Measurements from ENCODE around the gene XAF1. TPM values are rescaled to one million over a fixed set of nuclear protein-coding genes. Genes with fewer than 3 reads are reported as not detected.

Gene XAF1
- total and polyA plus RNA-seq, 2 experiments from 2014 or later: not detected

DNA sequence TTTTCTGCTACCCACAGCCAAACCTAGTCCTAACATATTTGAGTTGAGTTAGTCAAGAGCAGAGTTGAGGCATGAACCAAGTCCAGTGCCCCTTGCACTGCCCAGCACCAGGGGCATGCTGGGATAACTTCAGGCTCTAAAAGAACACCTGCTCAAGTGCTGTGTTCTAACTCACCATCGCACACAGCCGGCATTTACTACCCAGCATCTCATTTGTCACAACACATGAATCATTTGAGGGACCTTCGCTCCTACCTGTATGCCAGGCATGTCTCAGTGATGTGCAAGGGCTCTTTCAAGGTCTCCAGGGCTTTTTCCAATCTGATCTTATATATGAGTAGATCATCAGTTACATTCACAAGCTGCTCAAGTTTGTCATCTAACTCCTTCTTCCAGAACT, 63.1 kb downstream of the XAF1 start:
- H3K27me3 Mint-ChIP-seq (ENCODE audit: insufficient read depth, low read depth, poor library complexity): peaks cover 1% of the 10 kb centered on the region
- no peaks in the 10 kb centered on the region for H3K36me3 ChIP-seq (ENCODE audit: insufficient read depth)
- ATAC-seq: no peak
- no peak overlapping the region for H3K4me3 Mint-ChIP-seq
- H3K79me2 ChIP-seq (replicated peaks; ENCODE audit: insufficient read depth): no peaks in the 10 kb centered on the region
- H3K4me1 ChIP-seq (ENCODE audit: insufficient read depth): no peaks in the 10 kb centered on the region; the same call in 1 of the 2 replicates
- H3K4me2 ChIP-seq: no peak overlapping the region
- H3K4me3 ChIP-seq: no peak overlapping the region
- no peaks in the 10 kb centered on the region; the same call in 2 of the 3 replicates for H3K36me3 Mint-ChIP-seq (ENCODE audit: low read depth)
- TF ChIP-seq EZH2 (IDR thresholded peaks at IDR 0.05; ENCODE audit: low read depth, unreplicated experiment): no peak
- TF ChIP-seq, protein P1, sequence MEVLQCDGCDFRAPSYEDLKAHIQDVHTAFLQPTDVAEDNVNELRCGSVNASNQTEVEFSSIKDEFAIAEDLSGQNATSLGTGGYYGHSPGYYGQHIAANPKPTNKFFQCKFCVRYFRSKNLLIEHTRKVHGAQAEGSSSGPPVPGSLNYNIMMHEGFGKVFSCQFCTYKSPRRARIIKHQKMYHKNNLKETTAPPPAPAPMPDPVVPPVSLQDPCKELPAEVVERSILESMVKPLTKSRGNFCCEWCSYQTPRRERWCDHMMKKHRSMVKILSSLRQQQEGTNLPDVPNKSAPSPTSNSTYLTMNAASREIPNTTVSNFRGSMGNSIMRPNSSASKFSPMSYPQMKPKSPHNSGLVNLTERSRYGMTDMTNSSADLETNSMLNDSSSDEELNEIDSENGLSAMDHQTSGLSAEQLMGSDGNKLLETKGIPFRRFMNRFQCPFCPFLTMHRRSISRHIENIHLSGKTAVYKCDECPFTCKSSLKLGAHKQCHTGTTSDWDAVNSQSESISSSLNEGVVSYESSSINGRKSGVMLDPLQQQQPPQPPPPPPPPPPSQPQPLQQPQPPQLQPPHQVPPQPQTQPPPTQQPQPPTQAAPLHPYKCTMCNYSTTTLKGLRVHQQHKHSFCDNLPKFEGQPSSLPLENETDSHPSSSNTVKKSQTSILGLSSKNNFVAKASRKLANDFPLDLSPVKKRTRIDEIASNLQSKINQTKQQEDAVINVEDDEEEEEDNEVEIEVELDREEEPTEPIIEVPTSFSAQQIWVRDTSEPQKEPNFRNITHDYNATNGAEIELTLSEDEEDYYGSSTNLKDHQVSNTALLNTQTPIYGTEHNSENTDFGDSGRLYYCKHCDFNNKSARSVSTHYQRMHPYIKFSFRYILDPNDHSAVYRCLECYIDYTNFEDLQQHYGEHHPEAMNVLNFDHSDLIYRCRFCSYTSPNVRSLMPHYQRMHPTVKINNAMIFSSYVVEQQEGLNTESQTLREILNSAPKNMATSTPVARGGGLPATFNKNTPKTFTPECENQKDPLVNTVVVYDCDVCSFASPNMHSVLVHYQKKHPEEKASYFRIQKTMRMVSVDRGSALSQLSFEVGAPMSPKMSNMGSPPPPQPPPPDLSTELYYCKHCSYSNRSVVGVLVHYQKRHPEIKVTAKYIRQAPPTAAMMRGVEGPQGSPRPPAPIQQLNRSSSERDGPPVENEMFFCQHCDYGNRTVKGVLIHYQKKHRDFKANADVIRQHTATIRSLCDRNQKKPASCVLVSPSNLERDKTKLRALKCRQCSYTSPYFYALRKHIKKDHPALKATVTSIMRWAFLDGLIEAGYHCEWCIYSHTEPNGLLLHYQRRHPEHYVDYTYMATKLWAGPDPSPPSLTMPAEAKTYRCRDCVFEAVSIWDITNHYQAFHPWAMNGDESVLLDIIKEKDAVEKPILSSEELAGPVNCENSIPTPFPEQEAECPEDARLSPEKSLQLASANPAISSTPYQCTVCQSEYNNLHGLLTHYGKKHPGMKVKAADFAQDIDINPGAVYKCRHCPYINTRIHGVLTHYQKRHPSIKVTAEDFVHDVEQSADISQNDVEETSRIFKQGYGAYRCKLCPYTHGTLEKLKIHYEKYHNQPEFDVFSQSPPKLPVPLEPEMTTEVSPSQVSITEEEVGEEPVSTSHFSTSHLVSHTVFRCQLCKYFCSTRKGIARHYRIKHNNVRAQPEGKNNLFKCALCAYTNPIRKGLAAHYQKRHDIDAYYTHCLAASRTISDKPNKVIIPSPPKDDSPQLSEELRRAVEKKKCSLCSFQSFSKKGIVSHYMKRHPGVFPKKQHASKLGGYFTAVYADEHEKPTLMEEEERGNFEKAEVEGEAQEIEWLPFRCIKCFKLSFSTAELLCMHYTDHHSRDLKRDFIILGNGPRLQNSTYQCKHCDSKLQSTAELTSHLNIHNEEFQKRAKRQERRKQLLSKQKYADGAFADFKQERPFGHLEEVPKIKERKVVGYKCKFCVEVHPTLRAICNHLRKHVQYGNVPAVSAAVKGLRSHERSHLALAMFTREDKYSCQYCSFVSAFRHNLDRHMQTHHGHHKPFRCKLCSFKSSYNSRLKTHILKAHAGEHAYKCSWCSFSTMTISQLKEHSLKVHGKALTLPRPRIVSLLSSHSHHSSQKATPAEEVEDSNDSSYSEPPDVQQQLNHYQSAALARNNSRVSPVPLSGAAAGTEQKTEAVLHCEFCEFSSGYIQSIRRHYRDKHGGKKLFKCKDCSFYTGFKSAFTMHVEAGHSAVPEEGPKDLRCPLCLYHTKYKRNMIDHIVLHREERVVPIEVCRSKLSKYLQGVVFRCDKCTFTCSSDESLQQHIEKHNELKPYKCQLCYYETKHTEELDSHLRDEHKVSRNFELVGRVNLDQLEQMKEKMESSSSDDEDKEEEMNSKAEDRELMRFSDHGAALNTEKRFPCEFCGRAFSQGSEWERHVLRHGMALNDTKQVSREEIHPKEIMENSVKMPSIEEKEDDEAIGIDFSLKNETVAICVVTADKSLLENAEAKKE (CRISPR knock-in tag; IDR thresholded peaks at IDR 0.05): no peak
- TF ChIP-seq NANOG (IDR thresholded peaks at IDR 0.05; ENCODE audit: borderline replicate concordance): no peak
- TF ChIP-seq, protein P2, sequence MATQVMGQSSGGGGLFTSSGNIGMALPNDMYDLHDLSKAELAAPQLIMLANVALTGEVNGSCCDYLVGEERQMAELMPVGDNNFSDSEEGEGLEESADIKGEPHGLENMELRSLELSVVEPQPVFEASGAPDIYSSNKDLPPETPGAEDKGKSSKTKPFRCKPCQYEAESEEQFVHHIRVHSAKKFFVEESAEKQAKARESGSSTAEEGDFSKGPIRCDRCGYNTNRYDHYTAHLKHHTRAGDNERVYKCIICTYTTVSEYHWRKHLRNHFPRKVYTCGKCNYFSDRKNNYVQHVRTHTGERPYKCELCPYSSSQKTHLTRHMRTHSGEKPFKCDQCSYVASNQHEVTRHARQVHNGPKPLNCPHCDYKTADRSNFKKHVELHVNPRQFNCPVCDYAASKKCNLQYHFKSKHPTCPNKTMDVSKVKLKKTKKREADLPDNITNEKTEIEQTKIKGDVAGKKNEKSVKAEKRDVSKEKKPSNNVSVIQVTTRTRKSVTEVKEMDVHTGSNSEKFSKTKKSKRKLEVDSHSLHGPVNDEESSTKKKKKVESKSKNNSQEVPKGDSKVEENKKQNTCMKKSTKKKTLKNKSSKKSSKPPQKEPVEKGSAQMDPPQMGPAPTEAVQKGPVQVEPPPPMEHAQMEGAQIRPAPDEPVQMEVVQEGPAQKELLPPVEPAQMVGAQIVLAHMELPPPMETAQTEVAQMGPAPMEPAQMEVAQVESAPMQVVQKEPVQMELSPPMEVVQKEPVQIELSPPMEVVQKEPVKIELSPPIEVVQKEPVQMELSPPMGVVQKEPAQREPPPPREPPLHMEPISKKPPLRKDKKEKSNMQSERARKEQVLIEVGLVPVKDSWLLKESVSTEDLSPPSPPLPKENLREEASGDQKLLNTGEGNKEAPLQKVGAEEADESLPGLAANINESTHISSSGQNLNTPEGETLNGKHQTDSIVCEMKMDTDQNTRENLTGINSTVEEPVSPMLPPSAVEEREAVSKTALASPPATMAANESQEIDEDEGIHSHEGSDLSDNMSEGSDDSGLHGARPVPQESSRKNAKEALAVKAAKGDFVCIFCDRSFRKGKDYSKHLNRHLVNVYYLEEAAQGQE (IDR thresholded peaks at IDR 0.05; ENCODE audit: unreplicated experiment): no peak
- no peaks in the 10 kb centered on the region for H3F3A ChIP-seq (replicated peaks; ENCODE audit: low read depth)
- H3K27ac Mint-ChIP-seq: no peak overlapping the region
- no peaks in the 10 kb centered on the region for H4K20me1 ChIP-seq (replicated peaks; ENCODE audit: insufficient read depth)
- H3K27ac ChIP-seq (ENCODE audit: low read depth): no peak overlapping the region
- no peaks in the 10 kb centered on the region; the same call in 1 of the 2 replicates for H3K9me2 ChIP-seq (ENCODE audit: insufficient read depth)
- H3K4me1 Mint-ChIP-seq: peaks cover 3% of the 10 kb centered on the region; the same call in 1 of the 3 replicates
- peaks cover 8% of the 10 kb centered on the region for H3K9me3 Mint-ChIP-seq
- H2AFZ ChIP-seq: no peak overlapping the region
- no peak for DNase-seq (ENCODE audit: low spot score)
- no peaks in the 10 kb centered on the region for H3K27me3 ChIP-seq (ENCODE audit: insufficient read depth)
